ENCODE measurements around the gene HDHD5.
"Not testable (repeated sequence)": the region's sequence is repeated elsewhere in the genome, so short reads cannot be mapped to it uniquely, and the experiment has no call there.

Gene HDHD5

GRCh38 chr22:17158176-17158567 lies 905 bp downstream of the HDHD5 start:
- DNase-seq (ENCODE audit: low spot score): no peak
- no peak for TF ChIP-seq CTCF (IDR thresholded peaks at IDR 0.05; ENCODE audit: extremely low read depth, insufficient read depth, missing control alignments)
- in situ Hi-C loops (cut with MboI; ENCODE audit: low pct_unique_long_range_greater_than_20kb, low sequenced_read_pairs, unreplicated experiment): no loop called here

- no peak for DNase-seq (ENCODE audit: low spot score)
- no peak for TF ChIP-seq CTCF (IDR thresholded peaks at IDR 0.05; ENCODE audit: extremely low read depth, insufficient read depth, missing control alignments)
- in situ Hi-C loops (cut with MboI; ENCODE audit: low pct_unique_long_range_greater_than_20kb, low sequenced_read_pairs, unreplicated experiment): no loop called here
Observed at GRCh38 chr22:17157714-17158113, 1.4 kb downstream of the HDHD5 start.

GRCh38 chr22:17155941-17156340 lies 3.1 kb downstream of the HDHD5 start:
- TF ChIP-seq CTCF (IDR thresholded peaks at IDR 0.05; ENCODE audit: extremely low read depth, insufficient read depth, missing control alignments): no peak
- in situ Hi-C loops (cut with MboI; ENCODE audit: low pct_unique_long_range_greater_than_20kb, low sequenced_read_pairs, unreplicated experiment): no loop called here
- no peak for DNase-seq (ENCODE audit: low spot score)

- no peak for DNase-seq (ENCODE audit: low spot score)
- no peak for TF ChIP-seq CTCF (IDR thresholded peaks at IDR 0.05; ENCODE audit: extremely low read depth, insufficient read depth, missing control alignments)
- in situ Hi-C loops (cut with MboI; ENCODE audit: low pct_unique_long_range_greater_than_20kb, low sequenced_read_pairs, unreplicated experiment): no loop called here
Observed at GRCh38 chr22:17152971-17153370, 6.1 kb downstream of the HDHD5 start.

- no peak for DNase-seq (ENCODE audit: low spot score)
- in situ Hi-C loops (cut with MboI; ENCODE audit: low pct_unique_long_range_greater_than_20kb, low sequenced_read_pairs, unreplicated experiment): no loop called here
- no peak for TF ChIP-seq CTCF (IDR thresholded peaks at IDR 0.05; ENCODE audit: extremely low read depth, insufficient read depth, missing control alignments)
Observed at GRCh38 chr22:17152340-17152739, 6.7 kb downstream of the HDHD5 start.

- TF ChIP-seq CTCF (IDR thresholded peaks at IDR 0.05; ENCODE audit: extremely low read depth, insufficient read depth, missing control alignments): no peak
- in situ Hi-C loops (cut with MboI; ENCODE audit: low pct_unique_long_range_greater_than_20kb, low sequenced_read_pairs, unreplicated experiment): no loop called here
Observed at GRCh38 chr22:17149076-17149815, 9.8 kb downstream of the HDHD5 start.

GRCh38 chr22:17147458-17147857 lies 11.6 kb downstream of the HDHD5 start:
- DNase-seq (ENCODE audit: low spot score); in situ Hi-C loops (cut with MboI; ENCODE audit: low pct_unique_long_range_greater_than_20kb, low sequenced_read_pairs, unreplicated experiment): not testable (repeated sequence)

More at GRCh38 chr22:17149076-17149815, 9.8 kb downstream of the HDHD5 start:
- DNase-seq (ENCODE audit: low spot score): no peak
